Measurements from ENCODE around the gene MOSMO. TPM values are rescaled to one million over a fixed set of nuclear protein-coding genes. Genes with fewer than 3 reads are reported as not detected.

MOSMO gene
- total and polyA plus RNA-seq, 2 donors (not counting 3 experiments of a cell fraction or from before 2014, with no cell fraction given): 15.9 to 22.0 TPM

DNA sequence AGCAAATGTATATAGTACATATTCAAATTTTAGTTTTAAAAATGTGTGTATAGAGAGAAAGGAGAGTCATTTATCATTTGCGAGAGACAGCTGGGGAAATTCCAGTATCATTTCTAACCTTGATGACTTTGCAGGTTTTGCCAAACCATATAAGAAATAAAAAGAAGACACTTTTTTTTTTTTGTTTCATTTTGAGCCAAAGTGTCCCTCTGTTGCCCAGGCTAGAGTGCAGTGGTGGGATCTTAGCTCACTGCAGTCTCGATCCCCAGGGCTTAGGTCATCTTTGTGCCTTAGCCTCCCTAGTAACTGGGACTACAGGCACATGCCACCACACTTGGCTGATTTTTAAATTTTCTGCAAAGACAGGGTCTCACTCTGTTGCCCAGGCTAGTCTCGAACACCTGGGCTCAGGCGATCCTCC is 46.0 kb downstream of the MOSMO start:
- no TSS peak for BruUV-seq (replicated peaks)
- peaks cover 0 to 2% of the 10 kb centered on the region in 2 experiments for H3K36me3 ChIP-seq (ENCODE audit: control insufficient read depth in 2 of 2, extremely low read depth in 1 of 2, insufficient read depth in 2 of 2, low read length in 2 of 2)

More for the DNA sequence above, 46.0 kb downstream of the MOSMO start:
- FAIRE-seq (no peak), DNase-seq (ENCODE audit: low read depth, low spot score) (no peak)
- CTCF ChIA-PET: no interaction called here
- TF ChIP-seq FOS (IDR thresholded peaks at IDR 0.05; ENCODE audit: borderline replicate concordance, insufficient read depth, low read length) (no peak), POLR2AphosphoS5 (IDR thresholded peaks at IDR 0.05; ENCODE audit: insufficient read depth, low read depth, low read length) (no peak), EZH2 (IDR thresholded peaks at IDR 0.05; ENCODE audit: borderline replicate concordance, low read depth, low read length, severe bottlenecking) (no peak), JUN (IDR thresholded peaks at IDR 0.05; ENCODE audit: borderline replicate concordance, insufficient read depth, insufficient read length, low read depth) (no peak), MYC (IDR thresholded peaks at IDR 0.05; ENCODE audit: low read depth, low read length) (no peak), POLR2A (IDR thresholded peaks at IDR 0.05; ENCODE audit: low read depth, low read length) (no peak), GATA2 (IDR thresholded peaks at IDR 0.05; ENCODE audit: insufficient read depth, insufficient read length, low read depth, low read length) (no peak)
- TF ChIP-seq, protein P1, sequence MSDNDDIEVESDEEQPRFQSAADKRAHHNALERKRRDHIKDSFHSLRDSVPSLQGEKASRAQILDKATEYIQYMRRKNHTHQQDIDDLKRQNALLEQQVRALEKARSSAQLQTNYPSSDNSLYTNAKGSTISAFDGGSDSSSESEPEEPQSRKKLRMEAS (IDR thresholded peaks at IDR 0.05; ENCODE audit: insufficient read depth, insufficient read length): no peak
- TF ChIP-seq, protein P2, sequence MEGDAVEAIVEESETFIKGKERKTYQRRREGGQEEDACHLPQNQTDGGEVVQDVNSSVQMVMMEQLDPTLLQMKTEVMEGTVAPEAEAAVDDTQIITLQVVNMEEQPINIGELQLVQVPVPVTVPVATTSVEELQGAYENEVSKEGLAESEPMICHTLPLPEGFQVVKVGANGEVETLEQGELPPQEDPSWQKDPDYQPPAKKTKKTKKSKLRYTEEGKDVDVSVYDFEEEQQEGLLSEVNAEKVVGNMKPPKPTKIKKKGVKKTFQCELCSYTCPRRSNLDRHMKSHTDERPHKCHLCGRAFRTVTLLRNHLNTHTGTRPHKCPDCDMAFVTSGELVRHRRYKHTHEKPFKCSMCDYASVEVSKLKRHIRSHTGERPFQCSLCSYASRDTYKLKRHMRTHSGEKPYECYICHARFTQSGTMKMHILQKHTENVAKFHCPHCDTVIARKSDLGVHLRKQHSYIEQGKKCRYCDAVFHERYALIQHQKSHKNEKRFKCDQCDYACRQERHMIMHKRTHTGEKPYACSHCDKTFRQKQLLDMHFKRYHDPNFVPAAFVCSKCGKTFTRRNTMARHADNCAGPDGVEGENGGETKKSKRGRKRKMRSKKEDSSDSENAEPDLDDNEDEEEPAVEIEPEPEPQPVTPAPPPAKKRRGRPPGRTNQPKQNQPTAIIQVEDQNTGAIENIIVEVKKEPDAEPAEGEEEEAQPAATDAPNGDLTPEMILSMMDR (IDR thresholded peaks at IDR 0.05; ENCODE audit: extremely low read depth in 1 of 2, insufficient read depth in 1 of 2, low read depth in 1 of 2, low read length in 2 of 2): no peak
- peaks cover 78% of the 10 kb centered on the region for H3K79me2 ChIP-seq (ENCODE audit: control insufficient read depth, insufficient read depth, low read length)
- peaks cover 8% of the 10 kb centered on the region for H3K4me1 ChIP-seq (ENCODE audit: control insufficient read depth, extremely low read depth, insufficient read depth, low read length)
- H4K20me1 ChIP-seq (replicated peaks; ENCODE audit: control insufficient read depth, extremely low read depth, insufficient read depth, low read length): no peaks in the 10 kb centered on the region
- POLR2A ChIA-PET: no interaction called here
- H3K27me3 ChIP-seq (ENCODE audit: control insufficient read depth in 2 of 2, insufficient read depth in 2 of 2, low read length in 2 of 2): no peaks in the 10 kb centered on the region
- H3K9me1 ChIP-seq (replicated peaks; ENCODE audit: control insufficient read depth, extremely low read depth, insufficient read depth, low read length): no peaks in the 10 kb centered on the region
- no peak overlapping the region for H2AFZ ChIP-seq (ENCODE audit: low read depth, low read length)
- no peaks in the 10 kb centered on the region for H3K9me3 ChIP-seq (replicated peaks; ENCODE audit: control insufficient read depth, insufficient read depth, low read length)
- H3K4me2 ChIP-seq (ENCODE audit: insufficient read depth, low read length): no peak overlapping the region
- dilution Hi-C loops (cut with MboI; ENCODE audit: extremely low pct_ligation_motif_present, low sequenced_read_pairs): no loop called here
- intact Hi-C loops (cut with micrococcal nuclease): loop anchor here (2.0 kb wide), 1 partner anchor 15 kb away; no protein-coding TSS in a partner anchor
- H3K27ac ChIP-seq (ENCODE audit: insufficient read depth, low read depth, low read length): no peak overlapping the region
- no peak overlapping the region for H3K4me3 ChIP-seq (replicated peaks in 1 of 3; ENCODE audit: insufficient read depth in 1 of 3, low read depth in 1 of 3, low read length in 3 of 3)
- no peak overlapping the region for H3K9ac ChIP-seq (replicated peaks; ENCODE audit: extremely low read depth, insufficient read depth, low read length)

Measured in endothelial cell of umbilical vein (primary cell).